GM23338 (cell line): Measurements from ENCODE around the gene MEOX1.

Experiments
- CREB1 ChIP-seq: fragments of 250-450 bp; sonication (Bioruptor Pico); IDR thresholded peaks from 2 replicates; pipeline ENCODE4 v1.5.0; 2020; ENCODE audit warnings: low read depth, mild to moderate bottlenecking, moderate library complexity
- CTCF ChIP-seq, 2 experiments: fragments of 200-600 bp in 1 of 2; sonication (generic) in 1 of 2; conservative IDR thresholded peaks; 2 replicates each; pipeline versions ENCODE4 v1.5.1 to v1.6.1; 2016 to 2017; ENCODE audit warnings: antibody characterized with exemption in 2 of 2, low read depth in 2 of 2, mild to moderate bottlenecking in 2 of 2, moderate library complexity in 1 of 2
- ETS1 ChIP-seq: IDR thresholded peaks from 2 replicates; pipeline ENCODE4 v1.6.1; 2016; ENCODE audit warnings: antibody characterized with exemption
- EZH2 ChIP-seq: fragments of 200-600 bp; sonication (generic); IDR thresholded peaks from one replicate; pipeline ENCODE4 v1.8.0; 2017; ENCODE audit warnings: antibody characterized with exemption, mild to moderate bottlenecking, low read depth; ENCODE audit not compliant: unreplicated experiment
- EZH2phosphoT487 ChIP-seq: fragments of 200-600 bp; sonication (generic); IDR thresholded peaks from one replicate; pipeline ENCODE4 v1.8.1; 2018; ENCODE audit warnings: antibody characterized with exemption; ENCODE audit not compliant: unreplicated experiment
- JUNB ChIP-seq: IDR thresholded peaks from one replicate; pipeline ENCODE4 v1.6.1; 2016; ENCODE audit warnings: antibody characterized with exemption; ENCODE audit not compliant: unreplicated experiment
- NANOG ChIP-seq: IDR thresholded peaks from 2 replicates; pipeline ENCODE4 v1.6.1; 2016; ENCODE audit warnings: antibody characterized with exemption, borderline replicate concordance
- POLR2AphosphoS5 ChIP-seq: IDR thresholded peaks from 2 replicates; pipeline ENCODE4 v1.6.1; 2016; ENCODE audit warnings: antibody characterized with exemption, low read depth
- REST ChIP-seq: IDR thresholded peaks from one replicate; pipeline ENCODE4 v1.6.1; 2018; ENCODE audit warnings: antibody characterized with exemption; ENCODE audit not compliant: unreplicated experiment
- STAT1 ChIP-seq: IDR thresholded peaks from one replicate; pipeline ENCODE4 v1.6.1; 2016; ENCODE audit warnings: antibody characterized with exemption; ENCODE audit not compliant: unreplicated experiment
- ZNF114 ChIP-seq: fragments of 250-450 bp; sonication (Bioruptor Pico); IDR thresholded peaks from 2 replicates; pipeline ENCODE4 v1.5.0; 2020; ENCODE audit warnings: mild to moderate bottlenecking, moderate library complexity
- ZNF331 ChIP-seq: fragments of 250-450 bp; sonication (Bioruptor Pico); IDR thresholded peaks from 2 replicates; pipeline ENCODE4 v1.5.0; 2020; ENCODE audit warnings: low read depth, mild to moderate bottlenecking, moderate library complexity
- ZNF462 ChIP-seq: fragments of 250-450 bp; sonication (Bioruptor Pico); IDR thresholded peaks from 2 replicates; pipeline ENCODE4 v1.5.0; 2020; ENCODE audit warnings: mild to moderate bottlenecking, moderate library complexity

GRCh38 chr17:43663383-43663782 is 1.7 kb upstream of the MEOX1 start:
- TF ChIP-seq CTCF (conservative IDR thresholded peaks at IDR 0.05; ENCODE audit: low read depth in 2 of 2) (no peak), ETS1 (no peak), STAT1 (no peak), EZH2phosphoT487 (no peak), POLR2AphosphoS5 (no peak), EZH2 (no peak), REST (no peak), ZNF462 (CRISPR knock-in tag) (no peak), ZNF114 (CRISPR knock-in tag) (no peak), CREB1 (CRISPR knock-in tag) (no peak), JUNB (no peak), NANOG (no peak), ZNF331 (CRISPR knock-in tag) (no peak)
